Endothelial cell of umbilical vein (primary cell): ENCODE measurements around the gene BZW1. TPM values are rescaled to one million over a fixed set of nuclear protein-coding genes. Genes with fewer than 3 reads are reported as not detected.

Source experiments
- BruUV-seq: library from RNA; stranded (reverse); fragments of 400-500 nt; replicated peaks from 2 replicates; lab custom pipeline; 2021; lab: Mats Ljungman, UMichigan
- CTCF ChIA-PET: fragments of 300-600, 350-600 bp; sonication (Branson Sonifier 250); formaldehyde crosslinking; loops from one replicate; lab custom pipeline; 2021; ENCODE audit warnings: antibody characterized with exemption, inconsistent platforms; lab: Charles Lee
- POLR2A ChIA-PET: fragments of 300-600, 350-600 bp; sonication (Branson Sonifier 250); formaldehyde crosslinking; loops from one replicate; lab custom pipeline; 2021; ENCODE audit warnings: antibody characterized with exemption, inconsistent platforms; lab: Charles Lee
- DNase-seq: peaks from one replicate; pipeline ENCODE4 v3.0.0-alpha.2; 2011; ENCODE audit warnings: low read depth, low spot score
- FAIRE-seq: peaks from 2 replicates; lab custom pipeline; 2011; peaks lifted over from hg19 to GRCh38; lab: Jason Lieb, UNC
- H2AFZ ChIP-seq: 2 replicates; pipeline ENCODE4 v1.6.0; 2012; ENCODE audit warnings: low read depth, low read length, control low read depth, inconsistent platforms
- H3K27ac ChIP-seq: 2 replicates; pipeline ENCODE4 v1.5.1; 2011; ENCODE audit warnings: low read depth, mild to moderate bottlenecking, control low read depth, low read length, moderate library complexity; ENCODE audit not compliant: insufficient read depth
- H3K27me3 ChIP-seq, 2 experiments: 2 replicates each; pipeline versions ENCODE4 v1.6.0 to v1.6.1; 2011; ENCODE audit warnings: low read length in 2 of 2, mixed read lengths in 1 of 2; ENCODE audit not compliant: control insufficient read depth in 2 of 2, insufficient read depth in 2 of 2
- H3K36me3 ChIP-seq, 2 experiments: 2 replicates in 1 of 2; 3 replicates in 1 of 2; pipeline ENCODE4 v1.5.1; 2011; ENCODE audit warnings: low read length in 2 of 2, mild to moderate bottlenecking in 1 of 2, moderate library complexity in 1 of 2; ENCODE audit not compliant: control insufficient read depth in 2 of 2, insufficient read depth in 2 of 2; ENCODE audit errors: extremely low read depth in 1 of 2
- H3K4me1 ChIP-seq: 3 replicates; pipeline ENCODE4 v1.5.1; 2011; ENCODE audit warnings: mild to moderate bottlenecking, low read length; ENCODE audit not compliant: control insufficient read depth, insufficient read depth; ENCODE audit errors: extremely low read depth
- H3K4me2 ChIP-seq: 2 replicates; pipeline ENCODE4 v1.6.1; 2011; ENCODE audit warnings: low read length, control low read depth, mixed read lengths; ENCODE audit not compliant: insufficient read depth
- H3K4me3 ChIP-seq, 3 experiments: fragments of 200-600 bp in 1 of 3; sonication (generic), shearing (Covaris generic) in 1 of 3; replicated peaks in 1 of 3; 2 replicates each; pipeline ENCODE4 v1.5.1; 2011 to 2016; ENCODE audit warnings: control low read depth in 3 of 3, low read length in 3 of 3, mild to moderate bottlenecking in 2 of 3, inconsistent platforms in 1 of 3, low read depth in 1 of 3, moderate library complexity in 1 of 3; ENCODE audit not compliant: insufficient read depth in 1 of 3
- H3K79me2 ChIP-seq: 2 replicates; pipeline ENCODE4 v1.6.0; 2012; ENCODE audit warnings: low read length, inconsistent platforms; ENCODE audit not compliant: control insufficient read depth, insufficient read depth
- H3K9ac ChIP-seq: replicated peaks from 2 replicates; pipeline ENCODE3; 2011; ENCODE audit warnings: low read length, control low read depth; ENCODE audit not compliant: insufficient read depth; ENCODE audit errors: extremely low read depth
- H3K9me1 ChIP-seq: replicated peaks from 3 replicates; pipeline ENCODE4 v1.6.0; 2011; ENCODE audit warnings: mild to moderate bottlenecking, low read length; ENCODE audit not compliant: control insufficient read depth, insufficient read depth; ENCODE audit errors: extremely low read depth
- H3K9me3 ChIP-seq: replicated peaks from 2 replicates; pipeline ENCODE4 v1.5.1; 2012; ENCODE audit warnings: low read length, inconsistent platforms; ENCODE audit not compliant: control insufficient read depth, insufficient read depth
- H4K20me1 ChIP-seq: replicated peaks from 2 replicates; pipeline ENCODE3; 2011; ENCODE audit warnings: mild to moderate bottlenecking, low read length; ENCODE audit not compliant: control insufficient read depth, insufficient read depth; ENCODE audit errors: extremely low read depth
- CTCF ChIP-seq, 2 donors: IDR thresholded peaks; 1 replicate in 1 of 2; 2 replicates in 1 of 2; pipeline ENCODE4 v1.5.1; 2011; ENCODE audit warnings: low read length in 2 of 2, mild to moderate bottlenecking in 2 of 2, moderate library complexity in 2 of 2, control low read depth in 1 of 2, inconsistent platforms in 1 of 2, low read depth in 1 of 2; ENCODE audit not compliant: insufficient read depth in 1 of 2; ENCODE audit errors: extremely low read depth in 1 of 2
- EZH2 ChIP-seq: IDR thresholded peaks from 2 replicates; pipeline ENCODE4 v1.6.1; 2012; ENCODE audit warnings: borderline replicate concordance, low read depth, mild to moderate bottlenecking, moderate library complexity, low read length, inconsistent platforms; ENCODE audit not compliant: severe bottlenecking
- FOS ChIP-seq: IDR thresholded peaks from 2 replicates; pipeline ENCODE4 v1.6.1; 2011; ENCODE audit warnings: mild to moderate bottlenecking, low read length, moderate library complexity, borderline replicate concordance; ENCODE audit not compliant: insufficient read depth
- GATA2 ChIP-seq: IDR thresholded peaks from 2 replicates; pipeline ENCODE4 v1.7.0; 2011; ENCODE audit warnings: low read depth, mild to moderate bottlenecking, moderate library complexity, mixed read lengths, low read length; ENCODE audit not compliant: insufficient read length, insufficient read depth
- JUN ChIP-seq: IDR thresholded peaks from 2 replicates; pipeline ENCODE4 v1.6.1; 2011; ENCODE audit warnings: borderline replicate concordance, low read depth; ENCODE audit not compliant: insufficient read length, insufficient read depth
- MYC ChIP-seq: IDR thresholded peaks from one replicate; pipeline ENCODE4 v1.6.1; 2011; ENCODE audit warnings: mild to moderate bottlenecking, low read depth, low read length
- POLR2A ChIP-seq: IDR thresholded peaks from 2 replicates; pipeline ENCODE4 v1.6.1; 2012; ENCODE audit warnings: low read depth, mild to moderate bottlenecking, control low read depth, low read length
- POLR2AphosphoS5 ChIP-seq: IDR thresholded peaks from 2 replicates; pipeline ENCODE4 v1.6.1; 2012; ENCODE audit warnings: low read depth, mild to moderate bottlenecking, control low read depth, low read length, moderate library complexity; ENCODE audit not compliant: insufficient read depth
- dilution Hi-C: fragments of 300-500 bp; cut with MboI; formaldehyde crosslinking; loops from one replicate; pipeline ENCODE4 v1.15.0; 2019; ENCODE audit warnings: low sequenced_read_pairs; ENCODE audit not compliant: extremely low pct_ligation_motif_present
- intact Hi-C: fragments of 100-400 bp; cut with micrococcal nuclease; formaldehyde crosslinking; loops from one replicate; pipeline ENCODE4 v1.10.0; 2022
- polyA plus RNA-seq, 4 experiments: library from polyadenylated mRNA; depleted of rRNA in 3 of 4; stranded (reverse) in 3 of 4; unstranded in 1 of 4; fragments of >200 nt; gene quantifications; 2 replicates each; pipeline versions ENCODE4 v1.2.1 to v1.2.3, GENCODE V29; 2011 to 2012; ENCODE audit warnings: missing spikeins in 1 of 4
- total RNA-seq: library from RNA; stranded (reverse); gene quantifications from 2 replicates; pipeline ENCODE4 v1.2.3, GENCODE V29; 2021
- TF ChIP-seq, protein P1 (sequence below): IDR thresholded peaks from 2 replicates; pipeline ENCODE4 v1.6.1; 2011; ENCODE audit not compliant: insufficient read depth, insufficient read length

BZW1 gene
- total and polyA plus RNA-seq, 2 donors (not counting 3 experiments of a cell fraction or from before 2014, with no cell fraction given): 174 to 353 TPM

- POLR2A ChIA-PET: no interaction called here
Observed at GRCh38 chr2:200834701-200835100, 23.0 kb downstream of the BZW1 start.

More at GRCh38 chr2:200834701-200835100, 23.0 kb downstream of the BZW1 start:
- no peaks in the 10 kb centered on the region for H3K4me1 ChIP-seq
- TF ChIP-seq GATA2: no peak
- TF ChIP-seq, protein P1, sequence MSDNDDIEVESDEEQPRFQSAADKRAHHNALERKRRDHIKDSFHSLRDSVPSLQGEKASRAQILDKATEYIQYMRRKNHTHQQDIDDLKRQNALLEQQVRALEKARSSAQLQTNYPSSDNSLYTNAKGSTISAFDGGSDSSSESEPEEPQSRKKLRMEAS: no peak
- TF ChIP-seq POLR2AphosphoS5: no peak
- no peak for TF ChIP-seq POLR2A
- TF ChIP-seq FOS: no peak
- TF ChIP-seq MYC: no peak
- TF ChIP-seq CTCF (IDR thresholded peaks at IDR 0.05; ENCODE audit: extremely low read depth in 1 of 2, insufficient read depth in 1 of 2, low read depth in 1 of 2, low read length in 2 of 2): no peak
- TF ChIP-seq JUN: no peak
- TF ChIP-seq EZH2: no peak
- H3K9me3 ChIP-seq: no peaks in the 10 kb centered on the region
- no peak overlapping the region for H2AFZ ChIP-seq
- no TSS peak for BruUV-seq
- H3K4me2 ChIP-seq: no peak overlapping the region
- no peaks in the 10 kb centered on the region for H3K9me1 ChIP-seq
- dilution Hi-C loops (no loop called here), intact Hi-C loops (no loop called here)
- CTCF ChIA-PET: no interaction called here
- peaks cover 0 to 2% of the 10 kb centered on the region in 2 experiments for H3K27me3 ChIP-seq
- FAIRE-seq: no peak
- no peak overlapping the region for H3K27ac ChIP-seq
- no peak for DNase-seq
- no peak overlapping the region for H3K4me3 ChIP-seq
- H3K79me2 ChIP-seq: no peaks in the 10 kb centered on the region
- no peak overlapping the region for H3K9ac ChIP-seq
- no peaks in the 10 kb centered on the region for H3K36me3 ChIP-seq
- H4K20me1 ChIP-seq: no peaks in the 10 kb centered on the region
